Liver (tissue), 9 donors: ENCODE results near the gene KCNK18. TPM values are rescaled to one million over a fixed set of nuclear protein-coding genes. Genes with fewer than 3 reads are reported as not detected.

ENCODE experiments used
- DNase-seq: peaks from one replicate; pipeline ENCODE4 v3.0.0-alpha.2; 2017; ENCODE audit warnings: low spot score
- H3K27ac ChIP-seq, 2 donors: one replicate each; pipeline ENCODE4 v1.7.0; 2013; ENCODE audit warnings: inconsistent platforms in 2 of 2, low read length in 2 of 2, control low read depth in 1 of 2, low read depth in 1 of 2, mild to moderate bottlenecking in 1 of 2
- H3K27me3 ChIP-seq, 4 donors: one replicate each; pipeline versions ENCODE4 v1.6.1 to v1.7.0; 2013; ENCODE audit warnings: low read length in 3 of 4, inconsistent platforms in 1 of 4, mild to moderate bottlenecking in 1 of 4, moderate library complexity in 1 of 4; ENCODE audit not compliant: control insufficient read depth in 4 of 4, insufficient read depth in 4 of 4
- H3K36me3 ChIP-seq, 4 donors: one replicate each; pipeline versions ENCODE4 v1.6.1 to v1.7.0; 2013; ENCODE audit warnings: low read length in 3 of 4, mild to moderate bottlenecking in 3 of 4, low read depth in 1 of 4, moderate library complexity in 1 of 4; ENCODE audit not compliant: control insufficient read depth in 4 of 4, insufficient read depth in 3 of 4
- H3K4me1 ChIP-seq, 4 donors: one replicate each; pipeline versions ENCODE4 v1.6.1 to v1.7.0; 2013; ENCODE audit warnings: low read length in 3 of 4, mild to moderate bottlenecking in 3 of 4, moderate library complexity in 1 of 4; ENCODE audit not compliant: control insufficient read depth in 4 of 4, insufficient read depth in 4 of 4
- H3K4me3 ChIP-seq, 3 donors: one replicate each; pipeline versions ENCODE4 v1.6.1 to v1.7.0; 2013; ENCODE audit warnings: low read length in 3 of 3, control low read depth in 1 of 3, low read depth in 1 of 3, mild to moderate bottlenecking in 1 of 3
- H3K9ac ChIP-seq, 2 donors: one replicate each; pipeline ENCODE4 v1.7.0; 2013; ENCODE audit warnings: low read length in 2 of 2, mild to moderate bottlenecking in 2 of 2, moderate library complexity in 2 of 2, control low read depth in 1 of 2, low read depth in 1 of 2
- H3K9me3 ChIP-seq, 4 donors: one replicate each; pipeline versions ENCODE4 v1.6.1 to v1.7.0; 2013; ENCODE audit warnings: low read length in 3 of 4; ENCODE audit not compliant: control insufficient read depth in 4 of 4
- ATF3 ChIP-seq: IDR thresholded peaks from 2 replicates; pipeline ENCODE4 v1.6.1; 2016; ENCODE audit warnings: antibody characterized with exemption
- CTCF ChIP-seq: fragments of 150-350 bp; IDR thresholded peaks from 2 replicates; pipeline ENCODE4 v1.5.1; 2017; ENCODE audit warnings: improper control_type of control experiment, low read depth, low read length; ENCODE audit not compliant: missing input control
- EGR1 ChIP-seq, 2 donors: IDR thresholded peaks; 2 replicates each; pipeline ENCODE4 v1.6.1; 2016 to 2018; ENCODE audit warnings: antibody characterized with exemption in 2 of 2, low read depth in 2 of 2
- FOXA1 ChIP-seq: IDR thresholded peaks from 2 replicates; pipeline ENCODE4 v1.6.1; 2016; ENCODE audit warnings: antibody characterized with exemption
- FOXA2 ChIP-seq: IDR thresholded peaks from 2 replicates; pipeline ENCODE4 v1.6.1; 2016; ENCODE audit warnings: antibody characterized with exemption
- GABPA ChIP-seq, 2 donors: IDR thresholded peaks in 1 of 2; conservative IDR thresholded peaks in 1 of 2; 2 replicates each; pipeline ENCODE4 v1.6.1; 2016; ENCODE audit warnings: antibody characterized with exemption in 2 of 2, mild to moderate bottlenecking in 1 of 2, moderate library complexity in 1 of 2
- HNF4A ChIP-seq, 2 donors: conservative IDR thresholded peaks; 2 replicates each; pipeline ENCODE4 v1.6.1; 2016; ENCODE audit warnings: antibody characterized with exemption in 2 of 2, mild to moderate bottlenecking in 2 of 2
- HNF4G ChIP-seq: IDR thresholded peaks from 2 replicates; pipeline ENCODE4 v1.6.1; 2016; ENCODE audit warnings: antibody characterized with exemption
- JUND ChIP-seq, 2 donors: IDR thresholded peaks; 2 replicates each; pipeline ENCODE4 v1.6.1; 2016; ENCODE audit warnings: antibody characterized with exemption in 2 of 2
- MAX ChIP-seq: IDR thresholded peaks from 2 replicates; pipeline ENCODE4 v1.6.1; 2016; ENCODE audit warnings: antibody characterized with exemption
- NR2F2 ChIP-seq: IDR thresholded peaks from 2 replicates; pipeline ENCODE4 v1.6.1; 2016; ENCODE audit warnings: antibody characterized with exemption
- RAD21 ChIP-seq, 2 donors: IDR thresholded peaks; 2 replicates each; pipeline ENCODE4 v1.6.1; 2016; ENCODE audit warnings: antibody characterized with exemption in 2 of 2, mild to moderate bottlenecking in 2 of 2
- REST ChIP-seq: IDR thresholded peaks from 2 replicates; pipeline ENCODE4 v1.6.1; 2016; ENCODE audit warnings: antibody characterized with exemption, mild to moderate bottlenecking
- RXRA ChIP-seq, 2 donors: IDR thresholded peaks; 2 replicates each; pipeline ENCODE4 v1.6.1; 2017 to 2018; ENCODE audit warnings: antibody characterized with exemption in 2 of 2, mild to moderate bottlenecking in 1 of 2
- SP1 ChIP-seq: IDR thresholded peaks from 2 replicates; pipeline ENCODE4 v1.6.1; 2018; ENCODE audit warnings: antibody characterized with exemption, mild to moderate bottlenecking
- TAF1 ChIP-seq: conservative IDR thresholded peaks from 2 replicates; pipeline ENCODE4 v1.6.1; 2016; ENCODE audit warnings: antibody characterized with exemption, mild to moderate bottlenecking
- ZBTB33 ChIP-seq: IDR thresholded peaks from 2 replicates; pipeline ENCODE4 v1.6.1; 2016; ENCODE audit warnings: antibody characterized with exemption
- WGBS: extraction: QIAGEN DNeasy Blood & Tissue Kit; methylation state at CpG from one replicate; pipeline ENCODE4 v1.1.7; 2013; 5-methylcytosine and 5-hydroxymethylcytosine counted together
- polyA plus RNA-seq, 2 donors: library from polyadenylated mRNA; stranded (reverse) in 1 of 2; unstranded in 1 of 2; fragments of 200-250 nt in 1 of 2; fragments of >200 nt in 1 of 2; fragmentation: Nextera tagmentation in 1 of 2; extraction: Ambion mirVana in 1 of 2; gene quantifications; one replicate each; pipeline versions ENCODE4 v1.2.1 to v1.2.3, GENCODE V29; 2013 to 2015
- total RNA-seq, 2 donors: library from RNA; depleted of rRNA; stranded (reverse); fragments of >200 nt; gene quantifications; one replicate each; pipeline ENCODE4 v1.2.3, GENCODE V29; 2014
- donor health status: healthy.
- donor health status: healthy.
- donor health status: healthy.
- donor health status: healthy.
- donor health status: healthy.

The KCNK18 gene
- total and polyA plus RNA-seq, 4 donors = not detected

GRCh38 chr10:117188371-117188770 lies 8.9 kb upstream of the KCNK18 start:
- DNase-seq = no peak
- 73% methylated on average over 2 of the region's 2 CpGs for WGBS
- no peak for TF ChIP-seq HNF4G
- TF ChIP-seq NR2F2 = no peak
- no peak for TF ChIP-seq REST
- no peak for TF ChIP-seq TAF1
- no peak for TF ChIP-seq MAX
- no peak for TF ChIP-seq FOXA1
- no peak for TF ChIP-seq RXRA (IDR thresholded peaks at IDR 0.05)
- no peak for TF ChIP-seq ZBTB33
- TF ChIP-seq SP1 = no peak
- no peak for TF ChIP-seq RAD21 (IDR thresholded peaks at IDR 0.05)
- TF ChIP-seq EGR1 (IDR thresholded peaks at IDR 0.05; ENCODE audit: low read depth in 2 of 2) = no peak
- no peak for TF ChIP-seq GABPA (IDR thresholded peaks at IDR 0.05 in 1 of 2, conservative IDR thresholded peaks at IDR 0.05 in 1 of 2)
- no peak for TF ChIP-seq CTCF
- no peak for TF ChIP-seq HNF4A (conservative IDR thresholded peaks at IDR 0.05)
- TF ChIP-seq ATF3 = no peak
- TF ChIP-seq FOXA2 = no peak

GRCh38 chr10:117189557-117189956 lies 7.7 kb upstream of the KCNK18 start:
- Histone ChIP-seq H3K36me3 (no peaks in the 10 kb centered on the region), H3K9ac (no peak overlapping the region), H3K4me1 (no peaks in the 10 kb centered on the region), H3K9me3 (peaks cover 0 to 2% (median under 1%) of the 10 kb centered on the region in 4 donors), H3K27ac (no peak overlapping the region), H3K4me3 (no peak overlapping the region), H3K27me3 (peaks cover 0 to 7% (median 0%) of the 10 kb centered on the region in 4 donors)
- 51% methylated on average over 1 of the region's 1 CpG for WGBS
- DNase-seq = no peak
- TF ChIP-seq RXRA (IDR thresholded peaks at IDR 0.05) = no peak
- TF ChIP-seq JUND (IDR thresholded peaks at IDR 0.05) = no peak
- no peak for TF ChIP-seq EGR1 (IDR thresholded peaks at IDR 0.05; ENCODE audit: low read depth in 2 of 2)
- TF ChIP-seq TAF1 = no peak
- TF ChIP-seq ATF3 = no peak
- no peak for TF ChIP-seq REST
- TF ChIP-seq CTCF = no peak
- no peak for TF ChIP-seq MAX
- no peak for TF ChIP-seq GABPA (IDR thresholded peaks at IDR 0.05 in 1 of 2, conservative IDR thresholded peaks at IDR 0.05 in 1 of 2)

More at GRCh38 chr10:117188371-117188770, 8.9 kb upstream of the KCNK18 start:
- Histone ChIP-seq H3K4me3 (no peak overlapping the region), H3K4me1 (no peaks in the 10 kb centered on the region), H3K27ac (no peak overlapping the region), H3K27me3 (peaks cover 0 to 7% (median 0%) of the 10 kb centered on the region in 4 donors), H3K9ac (no peak overlapping the region), H3K9me3 (peaks cover 0 to 2% (median under 1%) of the 10 kb centered on the region in 4 donors), H3K36me3 (no peaks in the 10 kb centered on the region)
